ENCODE results near the gene FAM107A.

The FAM107A gene

GRCh38 chr3:58609990-58610389 lies 32.8 kb upstream of the FAM107A start:
- no peak for DNase-seq (ENCODE audit: low read depth, low spot score)
- TF ChIP-seq CTCF (IDR thresholded peaks at IDR 0.05; ENCODE audit: insufficient read depth, low read length, missing control alignments) = no peak
- POLR2A ChIA-PET = no interaction called here
- CTCF ChIA-PET = interaction anchor here (1.3 to 4.0 kb wide), 3 partner anchors 18 to 41 kb away, joined by 5 to 22 read pairs (median 6); no protein-coding TSS in a partner anchor
- no peak overlapping the region for H3K4me3 ChIP-seq (ENCODE audit: low read depth, low read length)

GRCh38 chr3:58608648-58609047 lies 31.5 kb upstream of the FAM107A start:
- no peak for TF ChIP-seq CTCF (IDR thresholded peaks at IDR 0.05; ENCODE audit: insufficient read depth, low read length, missing control alignments)
- ChIA-PET CTCF (interaction anchor here (0.6 to 1.5 kb wide), 4 partner anchors 13 to 82 kb away, joined by 3 to 6 read pairs (median 3); no protein-coding TSS in a partner anchor), POLR2A (no interaction called here)
- H3K4me3 ChIP-seq (ENCODE audit: low read depth, low read length) = no peak overlapping the region
- DNase-seq (ENCODE audit: low read depth, low spot score) = no peak

- H3K4me3 ChIP-seq (ENCODE audit: low read depth, low read length) = no peak overlapping the region
- DNase-seq (ENCODE audit: low read depth, low spot score) = no peak
- TF ChIP-seq CTCF (IDR thresholded peaks at IDR 0.05; ENCODE audit: insufficient read depth, low read length, missing control alignments) = no peak
- CTCF ChIA-PET = interaction anchor here (1.2 to 1.7 kb wide), 3 partner anchors 8 to 25 kb away, joined by 3 to 4 read pairs (median 3); no protein-coding TSS in a partner anchor
- POLR2A ChIA-PET = no interaction called here
Measured at GRCh38 chr3:58607816-58608215, 30.6 kb upstream of the FAM107A start.

- ChIA-PET POLR2A (no interaction called here), CTCF (interaction anchor here (0.8 to 1.7 kb wide), 3 partner anchors 9 to 39 kb away, joined by 3 to 7 read pairs (median 3); no protein-coding TSS in a partner anchor)
- no peak for DNase-seq (ENCODE audit: low read depth, low spot score)
- no peak overlapping the region for H3K4me3 ChIP-seq (ENCODE audit: low read depth, low read length)
- TF ChIP-seq CTCF (IDR thresholded peaks at IDR 0.05; ENCODE audit: insufficient read depth, low read length, missing control alignments) = no peak
Measured at GRCh38 chr3:58606693-58607092, 29.5 kb upstream of the FAM107A start.

GRCh38 chr3:58604031-58604430 lies 26.8 kb upstream of the FAM107A start:
- TF ChIP-seq CTCF (IDR thresholded peaks at IDR 0.05; ENCODE audit: insufficient read depth, low read length, missing control alignments) = no peak
- DNase-seq (ENCODE audit: low read depth, low spot score) = no peak
- CTCF ChIA-PET = interaction anchor here (1.0 to 1.9 kb wide), 3 partner anchors 19 to 34 kb away, joined by 3 to 11 read pairs (median 3); no protein-coding TSS in a partner anchor
- POLR2A ChIA-PET = no interaction called here
- H3K4me3 ChIP-seq (ENCODE audit: low read depth, low read length) = no peak overlapping the region

- DNase-seq (ENCODE audit: low read depth, low spot score) = no peak
- no peak overlapping the region for H3K4me3 ChIP-seq (ENCODE audit: low read depth, low read length)
- no peak for TF ChIP-seq CTCF (IDR thresholded peaks at IDR 0.05; ENCODE audit: insufficient read depth, low read length, missing control alignments)
- ChIA-PET CTCF (interaction anchor here (1.4 to 1.9 kb wide), 2 partner anchors 19 to 34 kb away, joined by 3 to 11 read pairs; no protein-coding TSS in a partner anchor), POLR2A (no interaction called here)
Measured at GRCh38 chr3:58603606-58604005, 26.4 kb upstream of the FAM107A start.
